Endodermal cell (in vitro differentiated cells): ENCODE results near the gene TMEM120B. TPM values are rescaled to one million over a fixed set of nuclear protein-coding genes. Genes with fewer than 3 reads are reported as not detected.

Experiments used
- DNase-seq: peaks from one replicate; pipeline ENCODE4 v3.0.0-alpha.2; 2017
- H3K27ac ChIP-seq: 2 replicates; pipeline ENCODE4 v1.5.1; 2013; ENCODE audit warnings: mild to moderate bottlenecking, low read depth, low read length, moderate library complexity
- H3K27me3 ChIP-seq: 2 replicates; pipeline ENCODE4 v1.6.1; 2013; ENCODE audit warnings: mild to moderate bottlenecking, low read length, moderate library complexity; ENCODE audit not compliant: insufficient read depth, control insufficient read depth, poor library complexity, severe bottlenecking
- H3K36me3 ChIP-seq: 2 replicates; pipeline ENCODE4 v1.7.0; 2013; ENCODE audit warnings: mild to moderate bottlenecking, low read length, moderate library complexity; ENCODE audit not compliant: control insufficient read depth, insufficient read depth
- H3K4me1 ChIP-seq: one replicate; pipeline ENCODE4 v1.7.0; 2013; ENCODE audit warnings: low read length; ENCODE audit not compliant: control insufficient read depth, insufficient read depth
- H3K4me3 ChIP-seq: 2 replicates; pipeline ENCODE4 v1.5.1; 2013; ENCODE audit warnings: mild to moderate bottlenecking, low read length, moderate library complexity
- H3K9ac ChIP-seq: 2 replicates; pipeline ENCODE4 v1.6.1; 2013; ENCODE audit warnings: mild to moderate bottlenecking, low read length, moderate library complexity; ENCODE audit not compliant: poor library complexity, severe bottlenecking; ENCODE audit errors: extremely low read depth
- H3K9me3 ChIP-seq: 2 replicates; pipeline ENCODE4 v1.6.1; 2013; ENCODE audit warnings: mild to moderate bottlenecking, low read length, moderate library complexity; ENCODE audit not compliant: control insufficient read depth
- H3K27ac Mint-ChIP-seq: 2 replicates; pipeline ENCODE4 v1.8.0; 2020; ENCODE audit warnings: mixed read lengths
- H3K27me3 Mint-ChIP-seq: 2 replicates; pipeline ENCODE4 v1.8.0; 2021; ENCODE audit warnings: mild to moderate bottlenecking, mixed read lengths; ENCODE audit not compliant: insufficient read depth
- H3K36me3 Mint-ChIP-seq: 2 replicates; pipeline ENCODE4 v1.8.0; 2020; ENCODE audit warnings: low read depth, mixed read lengths
- H3K4me1 Mint-ChIP-seq: 2 replicates; pipeline ENCODE4 v1.8.0; 2020; ENCODE audit warnings: mixed read lengths
- H3K4me3 Mint-ChIP-seq: 2 replicates; pipeline ENCODE4 v1.8.0; 2020; ENCODE audit warnings: mild to moderate bottlenecking, moderate library complexity, mixed read lengths
- H3K9me3 Mint-ChIP-seq: 2 replicates; pipeline ENCODE4 v1.8.0; 2020; ENCODE audit warnings: mild to moderate bottlenecking, mixed read lengths
- WGBS, 2 experiments: methylation state at CpG; one replicate each; pipeline versions ENCODE4 v1.1.5 to v1.1.7; 2013; ENCODE audit warnings: missing lambda C conversion rate in 2 of 2, mixed read lengths in 1 of 2; ENCODE audit not compliant: insufficient coverage in 1 of 2, insufficient read length in 1 of 2; 5-methylcytosine and 5-hydroxymethylcytosine counted together
- total RNA-seq, 2 donors: library from RNA; stranded (reverse); fragmentation: NEBNext Ultra II Directional in 1 of 2; extraction: Animal tissue kit (Norgen Biotek cat#: 25700) in 1 of 2; gene quantifications; 2 replicates in 1 of 2; 3 replicates in 1 of 2; pipeline ENCODE4 v1.2.1, GENCODE V29; 2021
- TF ChIP-seq, protein P1 (sequence below): fragments of 200-600 bp; sonication (generic); conservative IDR thresholded peaks from 2 replicates; pipeline ENCODE4 v1.5.0; 2021; ENCODE audit warnings: antibody characterized with exemption, mild to moderate bottlenecking

Gene TMEM120B
- total RNA-seq, 2 donors from 2014 or later = 21.8 to 25.3 TPM

DNA sequence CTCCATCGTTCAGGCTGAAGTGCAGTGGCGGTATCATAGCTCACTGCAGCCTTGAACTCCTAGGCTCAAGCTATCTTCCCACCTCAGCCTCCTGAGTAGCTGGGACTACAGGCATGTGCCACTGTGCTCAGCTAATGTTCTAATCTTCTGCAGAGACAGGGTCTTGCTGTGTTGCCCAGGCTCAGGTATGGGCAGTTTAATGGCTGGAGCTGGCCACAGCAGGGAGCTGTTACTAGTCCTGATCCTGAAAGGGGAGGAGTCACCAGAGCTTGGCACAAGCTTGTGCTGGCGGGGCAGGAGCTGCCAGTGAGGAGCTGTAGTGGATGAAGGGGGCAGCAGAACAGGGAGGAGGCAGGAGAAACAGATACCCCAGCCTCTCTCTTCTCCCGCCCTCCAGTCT is 10.6 kb downstream of the TMEM120B start:
- H3K9ac ChIP-seq = no peak overlapping the region
- Mint-ChIP-seq H3K27me3 (no peaks in the 10 kb centered on the region), H3K27ac (no peak overlapping the region), H3K9me3 (peaks cover 3% of the 10 kb centered on the region), H3K4me1 (no peaks in the 10 kb centered on the region), H3K4me3 (no peak overlapping the region), H3K36me3 (peaks cover 32% of the 10 kb centered on the region)
- no peak overlapping the region for H3K4me3 ChIP-seq
- DNase-seq = no peak
- H3K36me3 ChIP-seq = peaks cover 24% of the 10 kb centered on the region
- WGBS, 2 experiments = 97 to 100% methylated on average over 3 to 4 of the region's 4 CpGs
- H3K4me1 ChIP-seq = no peaks in the 10 kb centered on the region
- TF ChIP-seq, protein P1, sequence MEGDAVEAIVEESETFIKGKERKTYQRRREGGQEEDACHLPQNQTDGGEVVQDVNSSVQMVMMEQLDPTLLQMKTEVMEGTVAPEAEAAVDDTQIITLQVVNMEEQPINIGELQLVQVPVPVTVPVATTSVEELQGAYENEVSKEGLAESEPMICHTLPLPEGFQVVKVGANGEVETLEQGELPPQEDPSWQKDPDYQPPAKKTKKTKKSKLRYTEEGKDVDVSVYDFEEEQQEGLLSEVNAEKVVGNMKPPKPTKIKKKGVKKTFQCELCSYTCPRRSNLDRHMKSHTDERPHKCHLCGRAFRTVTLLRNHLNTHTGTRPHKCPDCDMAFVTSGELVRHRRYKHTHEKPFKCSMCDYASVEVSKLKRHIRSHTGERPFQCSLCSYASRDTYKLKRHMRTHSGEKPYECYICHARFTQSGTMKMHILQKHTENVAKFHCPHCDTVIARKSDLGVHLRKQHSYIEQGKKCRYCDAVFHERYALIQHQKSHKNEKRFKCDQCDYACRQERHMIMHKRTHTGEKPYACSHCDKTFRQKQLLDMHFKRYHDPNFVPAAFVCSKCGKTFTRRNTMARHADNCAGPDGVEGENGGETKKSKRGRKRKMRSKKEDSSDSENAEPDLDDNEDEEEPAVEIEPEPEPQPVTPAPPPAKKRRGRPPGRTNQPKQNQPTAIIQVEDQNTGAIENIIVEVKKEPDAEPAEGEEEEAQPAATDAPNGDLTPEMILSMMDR = no peak
- no peaks in the 10 kb centered on the region for H3K27me3 ChIP-seq
- H3K9me3 ChIP-seq = no peaks in the 10 kb centered on the region
- H3K27ac ChIP-seq = no peak overlapping the region

DNA sequence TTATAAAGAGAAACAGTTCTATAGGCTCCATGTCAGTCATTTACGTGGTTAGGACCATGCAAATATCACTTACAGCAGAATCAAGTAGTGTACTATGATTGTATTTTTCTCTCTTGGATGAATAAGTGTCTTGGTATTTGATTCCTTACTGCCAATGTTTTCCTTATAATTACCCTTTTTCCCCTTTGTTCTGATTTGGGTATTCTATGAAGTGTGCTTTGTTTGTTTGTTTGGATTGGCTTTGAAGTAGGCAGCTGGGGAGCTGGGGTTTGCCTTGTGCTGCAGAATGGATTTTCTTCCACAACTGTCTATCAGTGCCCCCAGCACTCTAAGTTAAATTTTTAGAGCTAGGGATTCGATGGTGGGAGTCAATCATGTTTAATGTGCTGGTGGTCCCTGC is 12.4 kb downstream of the TMEM120B start:
- H3K4me3 ChIP-seq = no peak overlapping the region
- Mint-ChIP-seq H3K9me3 (peaks cover 3% of the 10 kb centered on the region), H3K27ac (no peak overlapping the region), H3K4me3 (no peak overlapping the region), H3K36me3 (peaks cover 28% of the 10 kb centered on the region), H3K4me1 (peaks cover 7% of the 10 kb centered on the region), H3K27me3 (no peaks in the 10 kb centered on the region)
- H3K9ac ChIP-seq = no peak overlapping the region
- H3K9me3 ChIP-seq = no peaks in the 10 kb centered on the region
- 93 to 100% methylated on average over 1 to 2 of the region's 2 CpGs for WGBS, 2 experiments
- no peaks in the 10 kb centered on the region for H3K4me1 ChIP-seq
- H3K27ac ChIP-seq = no peak overlapping the region
- H3K36me3 ChIP-seq = peaks cover 11% of the 10 kb centered on the region
- no peak for DNase-seq
- H3K27me3 ChIP-seq = no peaks in the 10 kb centered on the region
- TF ChIP-seq, protein P1 = no peak

DNA sequence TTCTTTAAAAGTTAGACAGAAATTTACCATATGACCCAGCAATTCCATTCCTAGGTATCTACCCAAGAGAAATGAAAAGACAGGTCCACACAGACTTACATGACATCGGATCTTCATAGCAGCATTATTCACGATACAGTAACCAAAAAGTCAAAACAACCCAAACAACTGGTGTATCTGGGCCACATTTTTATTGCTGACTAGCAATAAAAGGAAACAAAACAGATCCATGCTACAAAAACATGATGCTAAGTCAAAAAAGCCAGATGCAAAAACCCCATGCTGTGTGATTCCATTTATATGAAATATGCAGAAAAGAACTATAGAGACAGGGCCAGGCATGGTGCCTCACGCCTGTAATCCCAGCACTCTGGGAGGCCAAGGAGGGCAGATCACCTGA is 12.9 kb downstream of the TMEM120B start:
- peaks cover 10% of the 10 kb centered on the region for H3K36me3 ChIP-seq
- no peak overlapping the region for H3K9ac ChIP-seq
- WGBS, 2 experiments = 93 to 96% methylated on average over 2 to 3 of the region's 3 CpGs
- Mint-ChIP-seq H3K9me3 (peaks cover 3% of the 10 kb centered on the region), H3K27ac (no peak overlapping the region), H3K36me3 (peaks cover 28% of the 10 kb centered on the region), H3K4me3 (no peak overlapping the region), H3K27me3 (no peaks in the 10 kb centered on the region), H3K4me1 (peaks cover 7% of the 10 kb centered on the region)
- TF ChIP-seq, protein P1 = no peak
- no peaks in the 10 kb centered on the region for H3K4me1 ChIP-seq
- no peaks in the 10 kb centered on the region for H3K27me3 ChIP-seq
- H3K9me3 ChIP-seq = no peaks in the 10 kb centered on the region
- no peak overlapping the region for H3K27ac ChIP-seq
- no peak overlapping the region for H3K4me3 ChIP-seq
- no peak for DNase-seq
